SK-N-SH treated with all-trans-retinoic acid at 6 μM for 48 hours (cell line): ENCODE measurements around the gene CAMKMT.

ENCODE experiments used
- ATAC-seq: fragments of 200-7000 bp; cut with Tn5 transposase; 3 replicates; pipeline ENCODE4 v1.9.1; 2020; ENCODE audit warnings: mild to moderate bottlenecking, moderate library complexity
- ARNTL ChIP-seq: fragments of 450-650 bp; formaldehyde crosslinking; IDR thresholded peaks from 2 replicates; pipeline ENCODE4 v1.5.0; 2020; ENCODE audit warnings: low read depth, mild to moderate bottlenecking, moderate library complexity, borderline replicate concordance
- BACH2 ChIP-seq: fragments of 250-450 bp; sonication (Bioruptor Pico); IDR thresholded peaks from 2 replicates; pipeline ENCODE4 v1.9.0; 2021; ENCODE audit warnings: mild to moderate bottlenecking, borderline replicate concordance
- CREB5 ChIP-seq: fragments of 250-450 bp; sonication (Bioruptor Pico); IDR thresholded peaks from 2 replicates; pipeline ENCODE4 v1.5.1; 2020; ENCODE audit warnings: low read depth, mild to moderate bottlenecking, moderate library complexity
- CSDC2 ChIP-seq: fragments of 250-450 bp; sonication (Bioruptor Pico); IDR thresholded peaks from 2 replicates; pipeline ENCODE4 v1.5.0; 2020; ENCODE audit warnings: mild to moderate bottlenecking, moderate library complexity
- ESRRG ChIP-seq: fragments of 250-450 bp; sonication (Bioruptor Pico); IDR thresholded peaks from 2 replicates; pipeline ENCODE4 v1.6.1; 2021; ENCODE audit warnings: mild to moderate bottlenecking
- GLIS3 ChIP-seq: fragments of 250-450 bp; sonication (Bioruptor Pico); IDR thresholded peaks from 2 replicates; pipeline ENCODE4 v1.5.0; 2020; ENCODE audit warnings: mild to moderate bottlenecking, moderate library complexity
- ISL1 ChIP-seq: fragments of 250-450 bp; sonication (Bioruptor Pico); IDR thresholded peaks from 2 replicates; pipeline ENCODE4 v2.1.2; 2022; ENCODE audit warnings: mild to moderate bottlenecking, moderate library complexity
- OSR1 ChIP-seq: fragments of 250-450 bp; sonication (Bioruptor Pico); IDR thresholded peaks from 2 replicates; pipeline ENCODE4 v1.8.0; 2022; ENCODE audit warnings: moderate library complexity, mild to moderate bottlenecking, inconsistent platforms
- RARB ChIP-seq: fragments of 250-450 bp; sonication (Bioruptor Pico); IDR thresholded peaks from 2 replicates; pipeline ENCODE4 v1.8.0; 2021; ENCODE audit warnings: mild to moderate bottlenecking, moderate library complexity
- TCF4 ChIP-seq: fragments of 250-450 bp; sonication (Bioruptor Pico); IDR thresholded peaks from 2 replicates; pipeline ENCODE4 v1.8.0; 2021; ENCODE audit warnings: mild to moderate bottlenecking, moderate library complexity, borderline replicate concordance
- TOX ChIP-seq: fragments of 250-450 bp; sonication (Bioruptor Pico); IDR thresholded peaks from 2 replicates; pipeline ENCODE4 v1.8.0; 2021; ENCODE audit warnings: mild to moderate bottlenecking, moderate library complexity, borderline replicate concordance
- TSHZ2 ChIP-seq: fragments of 250-450 bp; sonication (Bioruptor Pico); IDR thresholded peaks from 2 replicates; pipeline ENCODE4 v1.5.0; 2020; ENCODE audit warnings: mild to moderate bottlenecking, moderate library complexity
- ZC3H10 ChIP-seq: fragments of 250-450 bp; sonication (Bioruptor Pico); IDR thresholded peaks from 2 replicates; pipeline ENCODE4 v1.5.1; 2021; ENCODE audit warnings: mild to moderate bottlenecking, moderate library complexity
- ZFP3 ChIP-seq: fragments of 250-450 bp; sonication (Bioruptor Pico); IDR thresholded peaks from 2 replicates; pipeline ENCODE4 v1.5.0; 2020; ENCODE audit warnings: mild to moderate bottlenecking, moderate library complexity
- ZFP30 ChIP-seq: fragments of 450-650 bp; formaldehyde crosslinking; IDR thresholded peaks from 2 replicates; pipeline ENCODE4 v1.5.0; 2022; ENCODE audit warnings: mild to moderate bottlenecking, moderate library complexity
- ZNF565 ChIP-seq: fragments of 450-650 bp; formaldehyde crosslinking; conservative IDR thresholded peaks from 2 replicates; pipeline ENCODE4 v1.5.0; 2020; ENCODE audit warnings: low read depth, mild to moderate bottlenecking, moderate library complexity
- ZNF70 ChIP-seq: fragments of 450-650 bp; formaldehyde crosslinking; IDR thresholded peaks from 2 replicates; pipeline ENCODE4 v1.5.0; 2020; ENCODE audit warnings: mild to moderate bottlenecking, moderate library complexity
- ZNF8 ChIP-seq: fragments of 450-650 bp; formaldehyde crosslinking; IDR thresholded peaks from 2 replicates; pipeline ENCODE4 v1.5.0; 2020; ENCODE audit warnings: mild to moderate bottlenecking, moderate library complexity
- TF ChIP-seq, protein P1 (sequence below): fragments of 250-450 bp; sonication (Bioruptor Pico); IDR thresholded peaks from 2 replicates; pipeline ENCODE4 v1.8.0; 2020; ENCODE audit warnings: mild to moderate bottlenecking, moderate library complexity, borderline replicate concordance
- TF ChIP-seq, protein P2 (sequence below): fragments of 250-450 bp; sonication (Bioruptor Pico); IDR thresholded peaks from 2 replicates; pipeline ENCODE4 v1.8.0; 2021; ENCODE audit warnings: low read depth, mild to moderate bottlenecking, moderate library complexity, borderline replicate concordance

The CAMKMT gene

GRCh38 chr2:44706681-44707553 is 345.2 kb downstream of the CAMKMT start (continued):
- TF ChIP-seq TSHZ2 (CRISPR knock-in tag) (peak; percentile 98), ZC3H10 (no peak), ZNF70 (CRISPR knock-in tag) (no peak)
- TF ChIP-seq, protein P1, sequence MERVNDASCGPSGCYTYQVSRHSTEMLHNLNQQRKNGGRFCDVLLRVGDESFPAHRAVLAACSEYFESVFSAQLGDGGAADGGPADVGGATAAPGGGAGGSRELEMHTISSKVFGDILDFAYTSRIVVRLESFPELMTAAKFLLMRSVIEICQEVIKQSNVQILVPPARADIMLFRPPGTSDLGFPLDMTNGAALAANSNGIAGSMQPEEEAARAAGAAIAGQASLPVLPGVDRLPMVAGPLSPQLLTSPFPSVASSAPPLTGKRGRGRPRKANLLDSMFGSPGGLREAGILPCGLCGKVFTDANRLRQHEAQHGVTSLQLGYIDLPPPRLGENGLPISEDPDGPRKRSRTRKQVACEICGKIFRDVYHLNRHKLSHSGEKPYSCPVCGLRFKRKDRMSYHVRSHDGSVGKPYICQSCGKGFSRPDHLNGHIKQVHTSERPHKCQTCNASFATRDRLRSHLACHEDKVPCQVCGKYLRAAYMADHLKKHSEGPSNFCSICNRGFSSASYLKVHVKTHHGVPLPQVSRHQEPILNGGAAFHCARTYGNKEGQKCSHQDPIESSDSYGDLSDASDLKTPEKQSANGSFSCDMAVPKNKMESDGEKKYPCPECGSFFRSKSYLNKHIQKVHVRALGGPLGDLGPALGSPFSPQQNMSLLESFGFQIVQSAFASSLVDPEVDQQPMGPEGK (CRISPR knock-in tag), result no peak

DNA sequence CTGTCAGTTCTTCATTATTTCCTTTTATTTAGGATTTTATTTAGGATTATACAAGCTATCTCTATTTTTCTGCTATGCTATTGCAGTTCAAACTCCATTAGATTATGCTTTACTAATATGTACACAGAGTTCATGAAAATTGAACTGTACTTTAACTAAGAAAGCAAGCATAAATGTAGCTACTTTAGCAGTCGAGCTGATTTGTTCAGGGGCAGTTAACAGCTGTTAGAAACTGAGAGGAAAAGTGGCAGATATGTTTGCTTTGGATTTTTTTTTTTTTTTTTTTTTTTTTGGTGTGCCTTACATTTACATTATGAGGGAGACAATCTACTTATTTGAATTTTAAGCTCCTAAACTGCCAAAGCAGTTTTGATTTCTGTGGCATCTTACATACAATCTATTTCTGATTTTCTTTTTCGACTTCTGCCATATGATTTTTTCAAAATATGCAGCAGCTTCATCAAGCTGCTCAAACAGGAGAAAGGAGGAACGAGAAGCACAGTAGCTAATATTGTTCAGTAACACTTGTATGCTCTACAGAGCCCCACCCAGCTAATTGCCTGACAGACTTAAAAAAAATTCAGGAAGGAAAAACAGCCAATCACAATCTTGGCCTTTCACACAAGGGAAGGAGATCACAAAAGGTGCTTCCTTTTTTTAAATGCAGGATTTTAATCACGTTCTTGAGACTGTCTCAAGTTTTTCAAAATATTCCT is 346.4 kb downstream of the CAMKMT start:
- ATAC-seq, result no peak

More for the DNA sequence above, 346.4 kb downstream of the CAMKMT start:
- TF ChIP-seq RARB, result no peak
- TF ChIP-seq ZFP3, result no peak
- no peak for TF ChIP-seq ESRRG (CRISPR knock-in tag)
- TF ChIP-seq TCF4 (CRISPR knock-in tag), result no peak
- no peak for TF ChIP-seq ISL1 (CRISPR knock-in tag)
- no peak for TF ChIP-seq CREB5 (CRISPR knock-in tag)
- TF ChIP-seq ARNTL (CRISPR knock-in tag), result no peak
- TF ChIP-seq TOX (CRISPR knock-in tag), result no peak
- no peak for TF ChIP-seq OSR1 (CRISPR knock-in tag)
- no peak for TF ChIP-seq CSDC2 (CRISPR knock-in tag)
- TF ChIP-seq ZNF8 (CRISPR knock-in tag), result no peak
- no peak for TF ChIP-seq ZC3H10
- TF ChIP-seq BACH2 (CRISPR knock-in tag), result no peak
- TF ChIP-seq, protein P2, sequence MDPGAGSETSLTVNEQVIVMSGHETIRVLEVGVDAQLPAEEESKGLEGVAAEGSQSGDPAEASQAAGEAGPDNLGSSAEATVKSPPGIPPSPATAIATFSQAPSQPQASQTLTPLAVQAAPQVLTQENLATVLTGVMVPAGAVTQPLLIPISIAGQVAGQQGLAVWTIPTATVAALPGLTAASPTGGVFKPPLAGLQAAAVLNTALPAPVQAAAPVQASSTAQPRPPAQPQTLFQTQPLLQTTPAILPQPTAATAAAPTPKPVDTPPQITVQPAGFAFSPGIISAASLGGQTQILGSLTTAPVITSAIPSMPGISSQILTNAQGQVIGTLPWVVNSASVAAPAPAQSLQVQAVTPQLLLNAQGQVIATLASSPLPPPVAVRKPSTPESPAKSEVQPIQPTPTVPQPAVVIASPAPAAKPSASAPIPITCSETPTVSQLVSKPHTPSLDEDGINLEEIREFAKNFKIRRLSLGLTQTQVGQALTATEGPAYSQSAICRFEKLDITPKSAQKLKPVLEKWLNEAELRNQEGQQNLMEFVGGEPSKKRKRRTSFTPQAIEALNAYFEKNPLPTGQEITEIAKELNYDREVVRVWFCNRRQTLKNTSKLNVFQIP, result no peak
- no peak for TF ChIP-seq TSHZ2 (CRISPR knock-in tag)
- TF ChIP-seq, protein P1 (CRISPR knock-in tag), result no peak
- no peak for TF ChIP-seq GLIS3
- TF ChIP-seq ZFP30 (CRISPR knock-in tag), result no peak
- TF ChIP-seq ZNF565 (CRISPR knock-in tag), result no peak
- TF ChIP-seq, all 23 proteins: peak for 0
